Astrocyte (in vitro differentiated cells and primary cell): ENCODE data around the gene SLC35G1. TPM values are rescaled to one million over a fixed set of nuclear protein-coding genes. Genes with fewer than 3 reads are reported as not detected.

ENCODE experiments used
- DNase-seq: peaks from one replicate; pipeline ENCODE4 v3.0.0-alpha.2; 2010; ENCODE audit warnings: low read depth
- FAIRE-seq: peaks from 2 replicates; lab custom pipeline; 2011; peaks lifted over from hg19 to GRCh38; lab: Jason Lieb, UNC
- H2AFZ ChIP-seq: 2 replicates; pipeline ENCODE4 v1.6.0; 2012; ENCODE audit warnings: low read depth, low read length, inconsistent platforms
- H3K27ac ChIP-seq: 2 replicates; pipeline ENCODE4 v1.5.1; 2011; ENCODE audit warnings: low read depth, low read length, inconsistent platforms
- H3K27me3 ChIP-seq: 2 replicates; pipeline ENCODE4 v1.6.0; 2011; ENCODE audit warnings: low read length, inconsistent platforms; ENCODE audit not compliant: insufficient read depth
- H3K36me3 ChIP-seq: 2 replicates; pipeline ENCODE4 v1.5.1; 2011; ENCODE audit warnings: low read length, inconsistent platforms; ENCODE audit not compliant: insufficient read depth
- H3K4me1 ChIP-seq: 2 replicates; pipeline ENCODE4 v1.5.1; 2011; ENCODE audit warnings: low read length, inconsistent platforms; ENCODE audit not compliant: insufficient read depth
- H3K4me2 ChIP-seq: 2 replicates; pipeline ENCODE4 v1.6.0; 2012; ENCODE audit warnings: low read length, inconsistent platforms
- H3K4me3 ChIP-seq: 2 replicates; pipeline ENCODE4 v1.5.1; 2011; ENCODE audit warnings: low read depth, mild to moderate bottlenecking, low read length, inconsistent platforms; ENCODE audit not compliant: insufficient read depth
- H3K79me2 ChIP-seq: 2 replicates; pipeline ENCODE4 v1.6.0; 2012; ENCODE audit warnings: mild to moderate bottlenecking, low read length, inconsistent platforms; ENCODE audit not compliant: insufficient read depth
- H3K9ac ChIP-seq: 2 replicates; pipeline ENCODE4 v1.6.0; 2012; ENCODE audit warnings: mild to moderate bottlenecking, low read length, inconsistent platforms
- H3K9me3 ChIP-seq: 2 replicates; pipeline ENCODE4 v1.5.1; 2012; ENCODE audit warnings: low read depth, mild to moderate bottlenecking, low read length, inconsistent platforms; ENCODE audit not compliant: insufficient read depth
- H4K20me1 ChIP-seq: 2 replicates; pipeline ENCODE4 v1.6.0; 2012; ENCODE audit warnings: low read length, inconsistent platforms; ENCODE audit not compliant: insufficient read depth
- H3K27ac Mint-ChIP-seq: one replicate; pipeline ENCODE4 v1.8.0; 2021; ENCODE audit warnings: mild to moderate bottlenecking, mixed read lengths; ENCODE audit not compliant: unreplicated experiment
- H3K27me3 Mint-ChIP-seq: one replicate; pipeline ENCODE4 v1.8.0; 2021; ENCODE audit warnings: low read depth, mixed read lengths; ENCODE audit not compliant: unreplicated experiment
- H3K36me3 Mint-ChIP-seq: one replicate; pipeline ENCODE4 v1.8.0; 2021; ENCODE audit warnings: low read depth, mixed read lengths; ENCODE audit not compliant: unreplicated experiment
- H3K4me1 Mint-ChIP-seq: one replicate; pipeline ENCODE4 v1.8.0; 2021; ENCODE audit warnings: low read depth, mixed read lengths; ENCODE audit not compliant: unreplicated experiment
- H3K4me3 Mint-ChIP-seq: one replicate; pipeline ENCODE4 v1.8.0; 2021; ENCODE audit warnings: mild to moderate bottlenecking, moderate library complexity, mixed read lengths; ENCODE audit not compliant: unreplicated experiment
- H3K9me3 Mint-ChIP-seq: one replicate; pipeline ENCODE4 v1.8.0; 2021; ENCODE audit warnings: mild to moderate bottlenecking, mixed read lengths; ENCODE audit not compliant: unreplicated experiment
- EZH2 ChIP-seq: IDR thresholded peaks from 2 replicates; pipeline ENCODE4 v1.6.1; 2012; ENCODE audit warnings: mild to moderate bottlenecking, low read length, inconsistent platforms; ENCODE audit not compliant: insufficient read depth
- total RNA-seq: library from RNA; stranded (reverse); gene quantifications from 2 replicates; pipeline ENCODE4 v1.2.1, GENCODE V29; 2021
- TF ChIP-seq, protein P1 (sequence below): IDR thresholded peaks from 2 replicates; pipeline ENCODE4 v1.5.1; 2011; ENCODE audit warnings: low read depth, mild to moderate bottlenecking, inconsistent platforms, low read length, moderate library complexity; ENCODE audit not compliant: insufficient read depth

Gene SLC35G1
- total RNA-seq, 1 donor from 2014 or later, result 3.5 TPM

DNA sequence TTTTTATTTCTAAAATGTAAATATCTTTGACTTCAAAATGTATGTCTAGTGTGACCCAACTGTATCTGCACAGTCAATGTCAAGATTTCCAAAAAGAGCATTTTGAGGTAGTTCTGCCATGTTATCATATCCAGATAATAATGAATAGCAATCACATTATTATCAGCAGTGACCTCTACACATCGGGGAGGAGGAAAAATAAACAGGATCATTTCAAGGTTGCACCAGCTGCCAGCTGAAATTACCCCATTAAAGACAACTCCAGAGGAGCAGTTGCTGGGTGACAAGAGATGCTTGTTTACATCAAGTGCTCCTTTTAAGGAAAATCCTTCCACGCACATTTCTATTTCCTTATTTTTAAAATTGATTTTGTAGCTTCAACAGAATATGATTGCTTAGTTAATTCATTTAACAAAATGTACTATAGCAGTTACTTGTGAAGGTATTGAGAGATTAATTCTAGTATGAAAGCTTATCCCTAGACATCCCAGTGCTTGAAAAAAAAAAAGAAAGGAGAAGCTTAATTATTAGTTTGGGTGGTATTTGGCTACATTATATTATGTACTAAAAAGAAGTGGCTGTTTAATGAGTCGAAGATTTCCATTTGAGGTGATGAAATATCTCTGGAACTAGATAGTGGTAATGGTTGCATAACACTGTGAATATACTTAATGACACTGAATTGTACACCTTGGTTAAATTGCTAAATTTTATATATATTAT lies 19.3 kb upstream of the SLC35G1 start:
- Histone ChIP-seq H3K4me1 (peaks cover 10% of the 10 kb centered on the region), H3K9me3 (no peaks in the 10 kb centered on the region), H4K20me1 (no peaks in the 10 kb centered on the region), H3K27ac (no peak overlapping the region), H3K4me3 (no peak overlapping the region), H3K79me2 (no peaks in the 10 kb centered on the region), H3K4me2 (no peak overlapping the region), H3K27me3 (no peaks in the 10 kb centered on the region), H3K9ac (no peak overlapping the region), H2AFZ (no peak overlapping the region), H3K36me3 (no peaks in the 10 kb centered on the region)
- Mint-ChIP-seq H3K9me3 (no peaks in the 10 kb centered on the region), H3K36me3 (no peaks in the 10 kb centered on the region), H3K27me3 (peaks cover under 1% of the 10 kb centered on the region), H3K4me1 (peaks cover 9% of the 10 kb centered on the region), H3K27ac (no peak overlapping the region), H3K4me3 (no peak overlapping the region)
- TF ChIP-seq, protein P1, sequence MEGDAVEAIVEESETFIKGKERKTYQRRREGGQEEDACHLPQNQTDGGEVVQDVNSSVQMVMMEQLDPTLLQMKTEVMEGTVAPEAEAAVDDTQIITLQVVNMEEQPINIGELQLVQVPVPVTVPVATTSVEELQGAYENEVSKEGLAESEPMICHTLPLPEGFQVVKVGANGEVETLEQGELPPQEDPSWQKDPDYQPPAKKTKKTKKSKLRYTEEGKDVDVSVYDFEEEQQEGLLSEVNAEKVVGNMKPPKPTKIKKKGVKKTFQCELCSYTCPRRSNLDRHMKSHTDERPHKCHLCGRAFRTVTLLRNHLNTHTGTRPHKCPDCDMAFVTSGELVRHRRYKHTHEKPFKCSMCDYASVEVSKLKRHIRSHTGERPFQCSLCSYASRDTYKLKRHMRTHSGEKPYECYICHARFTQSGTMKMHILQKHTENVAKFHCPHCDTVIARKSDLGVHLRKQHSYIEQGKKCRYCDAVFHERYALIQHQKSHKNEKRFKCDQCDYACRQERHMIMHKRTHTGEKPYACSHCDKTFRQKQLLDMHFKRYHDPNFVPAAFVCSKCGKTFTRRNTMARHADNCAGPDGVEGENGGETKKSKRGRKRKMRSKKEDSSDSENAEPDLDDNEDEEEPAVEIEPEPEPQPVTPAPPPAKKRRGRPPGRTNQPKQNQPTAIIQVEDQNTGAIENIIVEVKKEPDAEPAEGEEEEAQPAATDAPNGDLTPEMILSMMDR, result no peak
- TF ChIP-seq EZH2, result no peak
- FAIRE-seq (no peak), DNase-seq (no peak)

DNA sequence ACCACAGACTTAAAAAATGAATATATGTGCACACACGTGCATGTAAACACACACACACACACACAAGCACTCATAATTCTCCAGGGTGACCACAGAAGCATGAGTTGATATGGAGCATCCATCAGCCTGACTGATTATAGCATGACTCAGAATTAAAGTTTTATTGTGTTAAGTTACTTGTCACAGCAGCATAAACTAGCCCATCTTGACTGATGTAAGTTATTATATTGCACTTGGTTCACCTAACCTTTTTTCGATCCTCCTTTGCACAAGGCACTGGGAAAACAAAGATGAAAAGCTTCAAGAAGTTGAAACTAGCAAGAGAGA lies 18.8 kb upstream of the SLC35G1 start:
- H4K20me1 ChIP-seq, result no peaks in the 10 kb centered on the region
- H3K4me1 ChIP-seq, result peaks cover 10% of the 10 kb centered on the region
- peaks cover 9% of the 10 kb centered on the region for H3K4me1 Mint-ChIP-seq
- no peaks in the 10 kb centered on the region for H3K27me3 ChIP-seq
- H3K4me3 Mint-ChIP-seq, result no peak overlapping the region
- H3K36me3 Mint-ChIP-seq, result no peaks in the 10 kb centered on the region
- H3K27ac ChIP-seq, result no peak overlapping the region
- no peaks in the 10 kb centered on the region for H3K9me3 ChIP-seq
- no peaks in the 10 kb centered on the region for H3K27me3 Mint-ChIP-seq
- no peak overlapping the region for H3K27ac Mint-ChIP-seq
- FAIRE-seq (no peak), DNase-seq (peak; percentile 58)
- TF ChIP-seq, protein P1, result no peak
- TF ChIP-seq EZH2, result no peak
- no peaks in the 10 kb centered on the region for H3K79me2 ChIP-seq
- no peaks in the 10 kb centered on the region for H3K9me3 Mint-ChIP-seq
- no peak overlapping the region for H3K4me3 ChIP-seq
- no peaks in the 10 kb centered on the region for H3K36me3 ChIP-seq
- H3K9ac ChIP-seq, result no peak overlapping the region
- no peak overlapping the region for H3K4me2 ChIP-seq
- H2AFZ ChIP-seq, result no peak overlapping the region

DNA sequence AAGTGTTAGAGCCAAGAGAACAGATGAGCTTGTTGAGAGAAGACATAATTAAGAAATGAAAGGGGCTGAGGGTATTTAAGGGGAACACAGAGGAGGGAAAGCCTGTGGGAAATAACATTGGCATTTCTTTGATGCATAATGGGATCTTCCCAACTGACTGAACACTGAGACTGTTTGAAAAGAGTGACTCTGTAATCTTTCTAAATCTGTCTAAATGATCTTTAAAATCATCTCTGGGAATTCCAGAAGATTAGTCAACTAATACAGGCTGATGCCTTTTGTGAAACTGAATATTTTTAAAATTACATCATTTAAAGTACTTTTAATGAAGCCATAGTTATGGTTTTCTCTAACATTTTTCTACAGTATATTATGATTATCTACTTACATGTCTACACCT lies 17.4 kb upstream of the SLC35G1 start:
- peak; percentile 34 for DNase-seq

More for the DNA sequence above, 17.4 kb upstream of the SLC35G1 start:
- H3K27ac Mint-ChIP-seq, result no peak overlapping the region
- peaks cover 10% of the 10 kb centered on the region for H3K4me1 ChIP-seq
- no peaks in the 10 kb centered on the region for H3K27me3 ChIP-seq
- no peaks in the 10 kb centered on the region for H3K36me3 Mint-ChIP-seq
- no peak for FAIRE-seq
- H3K4me1 Mint-ChIP-seq, result peaks cover 9% of the 10 kb centered on the region
- H4K20me1 ChIP-seq, result no peaks in the 10 kb centered on the region
- no peaks in the 10 kb centered on the region for H3K9me3 Mint-ChIP-seq
- TF ChIP-seq, protein P1, result no peak
- no peak for TF ChIP-seq EZH2
- H2AFZ ChIP-seq, result no peak overlapping the region
- no peaks in the 10 kb centered on the region for H3K9me3 ChIP-seq
- no peak overlapping the region for H3K27ac ChIP-seq
- H3K27me3 Mint-ChIP-seq, result no peaks in the 10 kb centered on the region
- H3K4me2 ChIP-seq, result no peak overlapping the region
- H3K9ac ChIP-seq, result no peak overlapping the region
- H3K4me3 Mint-ChIP-seq, result no peak overlapping the region
- no peaks in the 10 kb centered on the region for H3K79me2 ChIP-seq
- H3K4me3 ChIP-seq, result no peak overlapping the region
- H3K36me3 ChIP-seq, result no peaks in the 10 kb centered on the region
